NCI-H446 treated with DMSO at 0.1 percent for 48 hours (cell line): ENCODE data around the gene LBX2.
A peak's percentile ranks its signal among the peaks of the same experiment; 100 is the strongest.

Source experiments
- DNase-seq: peaks from one replicate; lab custom pipeline; 2025; lab: John Stamatoyannopoulos, UW

Gene LBX2

DNA sequence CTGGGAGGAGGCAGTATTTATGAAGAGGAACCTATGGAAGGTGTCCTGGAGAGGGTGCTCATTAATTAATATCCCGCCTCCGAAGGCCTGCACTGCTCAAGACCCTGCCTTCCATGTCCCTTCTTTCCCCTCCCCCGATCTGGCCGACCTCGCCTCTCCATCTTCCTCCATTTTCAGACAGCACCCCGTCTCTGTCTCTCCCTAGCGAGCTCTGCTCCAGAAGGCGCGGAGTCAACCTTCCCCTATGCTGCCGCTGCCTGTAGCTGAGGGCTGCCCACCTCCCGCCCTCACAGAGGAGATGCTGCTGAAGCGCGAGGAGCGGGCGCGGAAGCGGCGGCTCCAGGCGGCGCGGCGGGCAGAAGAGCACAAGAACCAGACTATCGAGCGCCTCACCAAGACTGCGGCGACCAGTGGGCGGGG lies 42.3 kb downstream of the LBX2 start:
- no peak for DNase-seq

DNA sequence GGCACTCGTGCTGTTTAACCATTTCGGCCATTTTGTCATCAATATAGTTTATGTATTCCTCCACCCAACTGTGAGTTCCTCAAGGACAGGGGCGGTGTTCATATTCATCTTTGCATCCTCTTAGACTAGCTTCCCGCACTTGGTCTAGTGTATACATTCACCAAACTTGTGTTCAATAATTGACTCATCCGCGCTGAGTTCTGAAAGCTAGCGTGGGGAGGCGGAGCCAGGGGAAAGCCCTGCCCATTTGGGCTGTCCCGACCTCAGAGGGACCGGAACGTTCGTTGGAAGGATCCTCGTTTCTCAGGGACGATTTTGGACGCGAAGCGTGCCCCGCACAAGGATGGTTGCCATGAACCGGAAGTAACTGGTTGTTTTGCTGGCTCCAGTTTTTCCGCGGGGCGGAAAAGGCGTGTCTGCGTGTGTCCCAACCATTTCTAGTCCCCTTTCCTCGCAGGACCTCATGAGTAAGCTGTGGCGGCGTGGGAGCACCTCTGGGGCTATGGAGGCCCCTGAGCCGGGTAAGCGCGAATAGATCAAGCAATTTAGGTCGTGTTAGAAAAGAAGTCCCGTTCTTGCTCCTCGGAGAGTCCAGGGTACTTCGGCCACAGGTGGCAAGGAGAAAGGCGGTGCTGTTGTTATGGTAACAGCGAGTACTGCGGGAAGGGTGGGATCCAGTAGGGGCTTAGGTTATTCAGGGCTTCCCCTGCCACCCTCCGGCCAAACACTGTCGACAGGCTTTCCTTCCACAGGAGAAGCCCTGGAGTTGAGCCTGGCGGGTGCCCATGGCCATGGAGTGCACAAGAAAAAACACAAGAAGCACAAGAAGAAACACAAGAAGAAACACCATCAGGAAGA lies 44.5 kb downstream of the LBX2 start, which contains the start of gene INO80B:
Gene INO80B, plus strand, starts transcription at position 434 of the 858 bp plus-strand sequence. Its CDS starts 30 bp downstream, at position 464.
- peak; percentile 91 for DNase-seq

DNA sequence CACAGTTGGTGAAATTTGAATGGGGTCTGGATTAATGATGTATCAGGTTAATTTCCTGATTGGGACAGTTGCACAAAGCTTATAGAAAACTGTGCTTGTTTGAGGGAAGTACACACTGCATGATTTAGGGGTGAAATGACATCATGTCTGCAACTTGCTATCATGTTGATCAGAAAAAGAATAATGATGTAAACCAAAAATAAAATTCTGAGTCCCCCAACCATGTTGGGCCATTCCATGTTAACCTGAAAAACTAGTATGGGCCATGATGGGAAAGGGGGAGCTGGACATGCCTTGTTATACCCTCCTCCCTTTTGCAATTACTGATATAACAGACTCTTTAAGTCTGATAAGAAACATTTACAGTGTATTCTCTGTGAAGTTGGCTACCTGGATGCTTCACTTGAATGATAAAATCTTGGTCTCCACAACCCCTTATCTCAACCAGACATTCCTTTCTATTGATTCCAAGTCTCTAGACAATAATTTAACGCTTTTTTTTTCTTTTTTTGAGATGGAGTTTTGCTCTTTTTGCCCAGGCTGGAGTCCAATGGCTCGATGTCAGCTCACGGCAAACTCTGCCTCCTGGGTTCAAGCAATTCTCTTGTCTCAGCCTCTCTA lies 48.7 kb downstream of the LBX2 start:
- no peak for DNase-seq

DNA sequence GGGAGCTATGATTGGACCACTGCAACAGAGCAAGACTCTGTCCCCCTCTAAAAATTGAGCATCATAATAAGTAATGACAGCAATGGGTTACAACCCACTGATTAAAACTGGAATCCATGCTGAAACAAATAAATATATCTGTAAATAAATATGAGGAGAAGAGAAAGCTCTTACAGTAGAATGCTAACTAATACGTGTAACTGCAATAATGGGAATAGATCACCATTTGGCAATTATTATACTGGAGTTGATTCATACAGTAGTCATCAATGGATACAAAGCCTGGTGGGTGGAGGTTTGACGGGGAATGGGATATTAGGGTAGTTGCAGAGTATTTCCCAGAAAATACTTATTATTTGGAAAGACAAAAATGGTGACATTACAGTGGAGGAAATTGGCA lies 50.6 kb downstream of the LBX2 start:
- DNase-seq = no peak
